Stimulated activated CD8-positive, alpha-beta memory T cell treated with anti-CD3 and anti-CD28 coated beads, Interleukin-4, amount 100 ng/mL, for 48 hours (primary cell): ENCODE measurements around the gene TNC.

Experiments
- DNase-seq: peaks from one replicate; pipeline ENCODE4 v3.0.0-alpha.2; 2020

Gene TNC

GRCh38 chr9:115117999-115118878 lies at the start of gene TNC:
TSS of gene TNC (minus strand) at chr9:115118157. CDS start at chr9:115091018, 27,139 bp downstream.
- no peak for DNase-seq

- no peak for DNase-seq
These were observed 49.2 kb upstream of the TNC start for GRCh38 chr9:115167175-115167574.

DNA sequence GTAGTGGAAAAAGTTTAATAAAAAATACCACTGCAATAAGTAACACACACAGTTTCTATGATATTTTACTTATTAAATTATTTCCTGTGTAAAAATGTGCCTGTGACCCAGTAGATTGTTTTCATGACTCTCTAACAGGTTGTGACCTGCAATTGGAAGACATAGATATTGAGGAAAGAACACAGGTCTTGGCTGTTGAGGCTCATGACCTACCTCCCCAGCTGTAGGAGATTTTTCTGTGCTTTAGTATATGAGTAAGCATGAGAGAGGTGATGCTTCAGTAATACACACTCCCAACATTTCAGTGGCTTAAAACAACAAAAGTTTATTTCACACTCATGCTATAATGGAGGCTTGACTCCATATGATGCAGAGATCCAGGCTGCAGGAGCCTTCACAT lies 47.3 kb upstream of the TNC start:
- DNase-seq: no peak

DNA sequence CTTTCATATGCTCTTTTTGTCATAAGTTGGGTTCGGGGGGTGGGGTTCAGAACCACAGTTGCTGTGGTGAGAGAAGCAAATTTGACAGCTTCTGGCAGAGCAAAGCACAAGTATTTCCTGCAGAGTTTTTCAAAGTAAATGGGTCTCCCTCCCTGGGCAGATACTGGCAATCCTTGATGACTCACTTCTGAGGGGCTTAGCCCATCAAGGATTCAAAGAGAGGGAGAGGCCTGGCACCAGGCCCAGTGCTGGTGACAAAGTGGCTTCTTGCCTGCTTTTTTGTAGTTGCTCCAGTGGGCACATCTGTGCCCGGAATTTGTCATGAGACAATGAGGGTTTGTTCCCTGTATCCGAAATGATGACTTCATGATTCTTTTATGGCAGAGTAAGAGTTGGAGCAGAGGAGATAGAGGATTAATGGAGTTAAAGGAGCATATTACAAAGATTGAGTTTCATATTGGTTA lies 46.6 kb upstream of the TNC start:
- no peak for DNase-seq

DNA sequence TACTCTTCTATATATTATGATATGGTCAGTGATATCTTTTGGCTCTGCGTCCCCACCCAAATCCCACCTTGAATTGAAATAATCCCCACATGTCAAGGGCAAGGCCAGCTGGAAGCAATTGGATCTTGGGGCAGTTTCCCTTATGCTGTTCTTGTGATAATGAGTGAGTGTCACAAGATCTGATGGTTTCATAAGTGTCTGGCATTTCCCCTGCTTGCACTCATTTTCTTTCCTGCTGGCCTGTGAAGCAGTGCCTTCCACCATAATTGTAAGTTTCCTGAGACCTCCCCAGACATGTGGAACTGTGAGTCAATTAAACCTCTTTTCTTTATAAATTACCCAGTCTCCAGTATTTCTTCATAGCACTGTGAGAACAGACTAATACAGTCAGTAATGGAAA lies 45.0 kb upstream of the TNC start:
- DNase-seq: no peak

DNA sequence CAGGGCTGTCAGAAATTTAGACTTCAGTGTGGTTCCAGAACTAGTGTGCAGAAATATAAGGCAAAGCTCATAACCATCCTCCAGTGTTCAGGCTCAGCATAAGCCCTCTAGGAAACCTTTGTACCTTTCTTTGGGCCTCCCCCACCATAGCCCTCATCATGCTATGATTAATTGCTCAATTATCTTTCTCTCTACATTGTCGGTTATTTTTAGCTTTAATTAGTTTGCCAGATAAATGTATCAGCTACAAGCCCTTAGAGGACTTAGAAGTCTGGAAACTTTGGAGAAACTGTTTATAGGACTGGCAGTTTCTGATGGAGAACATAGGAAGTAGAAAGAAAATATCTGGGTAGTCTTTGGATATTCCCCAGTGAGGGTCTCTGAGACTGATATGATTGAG lies 43.5 kb upstream of the TNC start:
- no peak for DNase-seq

- DNase-seq: no peak
These were observed 40.9 kb upstream of the TNC start for GRCh38 chr9:115158661-115159481.

- no peak for DNase-seq
These were observed 39.3 kb upstream of the TNC start for GRCh38 chr9:115157245-115157674.

DNA sequence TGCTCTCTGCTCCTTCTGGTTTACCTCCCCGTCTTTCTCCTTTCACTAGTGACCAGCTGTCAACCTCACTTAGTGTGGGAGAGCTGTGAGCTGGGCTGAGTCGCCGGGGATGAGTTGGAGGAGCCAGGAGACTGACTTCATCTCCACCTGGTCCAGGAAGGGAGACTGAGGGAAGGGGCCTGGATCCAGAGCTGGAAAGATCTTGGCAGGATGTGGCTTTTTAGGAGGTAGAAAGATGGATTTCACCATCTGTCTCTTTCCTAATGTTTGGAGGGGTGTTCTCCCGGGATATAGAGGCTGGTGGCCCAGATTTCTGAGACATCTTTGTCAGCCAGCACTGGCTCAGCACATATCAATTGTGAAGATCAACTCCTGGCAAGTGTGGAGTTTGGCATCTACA lies 37.1 kb upstream of the TNC start:
- no peak for DNase-seq

DNA sequence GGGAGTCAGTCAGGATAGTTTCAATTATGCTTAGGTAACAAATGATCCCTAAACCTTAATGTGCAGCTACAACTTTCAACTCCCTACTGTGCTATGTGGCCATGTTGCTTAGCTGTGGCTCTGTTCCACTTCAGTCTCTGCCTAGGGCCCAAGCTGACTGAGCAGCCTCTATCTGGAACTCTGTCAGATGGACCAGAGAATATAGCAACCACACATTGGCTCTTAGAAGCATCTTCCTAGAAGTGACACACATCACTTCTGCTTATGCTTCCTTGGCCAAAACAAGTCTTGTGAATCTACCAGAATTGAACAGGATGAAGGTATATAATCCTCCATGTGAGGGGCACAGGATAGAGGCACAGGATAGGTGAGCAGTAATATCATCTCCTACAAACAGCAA lies 36.7 kb upstream of the TNC start:
- DNase-seq: no peak

GRCh38 chr9:115152281-115152820 lies 34.4 kb upstream of the TNC start:
- no peak for DNase-seq

DNA sequence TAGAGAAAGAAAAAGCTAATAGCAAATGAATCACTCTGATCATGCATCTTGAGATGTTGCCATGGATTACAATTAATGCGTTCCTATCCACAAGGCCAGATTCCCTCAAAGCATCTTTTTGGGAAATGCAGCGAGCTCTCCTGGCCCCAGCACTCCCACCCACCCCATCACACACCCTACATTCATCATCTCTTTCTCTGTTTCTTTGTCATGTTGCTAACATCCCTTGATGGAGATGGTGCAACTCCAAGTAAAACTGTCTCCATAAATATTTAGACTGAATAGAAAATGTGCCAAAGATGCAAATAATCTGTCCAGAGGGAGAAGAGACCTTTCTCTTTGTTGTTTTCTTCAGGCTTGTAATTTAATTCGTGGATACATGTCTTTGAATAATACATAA lies 30.8 kb upstream of the TNC start:
- DNase-seq: no peak

- DNase-seq: no peak
These were observed 28.6 kb upstream of the TNC start for GRCh38 chr9:115146581-115147021.

DNA sequence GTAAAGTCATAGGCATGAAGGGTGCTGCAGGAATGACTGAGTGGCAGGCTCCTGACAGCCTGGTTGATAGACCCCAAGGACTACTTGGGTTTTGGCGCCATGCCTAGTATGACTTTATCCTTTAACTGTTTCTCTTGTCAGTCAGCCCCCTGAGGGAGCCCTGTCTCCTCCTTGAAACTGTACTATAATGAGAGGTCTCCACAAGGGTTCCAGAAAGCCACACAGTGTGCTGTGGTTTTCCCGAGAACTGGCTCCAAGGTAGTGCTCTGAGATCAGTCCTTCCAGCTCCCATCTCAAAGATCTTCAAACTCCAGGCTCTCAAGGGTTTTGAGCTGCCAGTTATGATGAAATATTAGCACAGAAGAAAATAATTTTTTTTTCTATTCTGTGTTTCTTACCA lies 26.7 kb upstream of the TNC start:
- DNase-seq: no peak

- DNase-seq: no peak
These were observed 25.7 kb upstream of the TNC start for GRCh38 chr9:115143689-115144088.

- no peak for DNase-seq
These were observed 24.7 kb upstream of the TNC start for GRCh38 chr9:115142517-115143270.

- DNase-seq: no peak
These were observed 24.1 kb upstream of the TNC start for GRCh38 chr9:115142090-115142489.

GRCh38 chr9:115141612-115142011 lies 23.7 kb upstream of the TNC start:
- DNase-seq: no peak

- no peak for DNase-seq
These were observed 20.2 kb upstream of the TNC start for GRCh38 chr9:115138151-115138550.

GRCh38 chr9:115137526-115137925 lies 19.6 kb upstream of the TNC start:
- DNase-seq: no peak

DNA sequence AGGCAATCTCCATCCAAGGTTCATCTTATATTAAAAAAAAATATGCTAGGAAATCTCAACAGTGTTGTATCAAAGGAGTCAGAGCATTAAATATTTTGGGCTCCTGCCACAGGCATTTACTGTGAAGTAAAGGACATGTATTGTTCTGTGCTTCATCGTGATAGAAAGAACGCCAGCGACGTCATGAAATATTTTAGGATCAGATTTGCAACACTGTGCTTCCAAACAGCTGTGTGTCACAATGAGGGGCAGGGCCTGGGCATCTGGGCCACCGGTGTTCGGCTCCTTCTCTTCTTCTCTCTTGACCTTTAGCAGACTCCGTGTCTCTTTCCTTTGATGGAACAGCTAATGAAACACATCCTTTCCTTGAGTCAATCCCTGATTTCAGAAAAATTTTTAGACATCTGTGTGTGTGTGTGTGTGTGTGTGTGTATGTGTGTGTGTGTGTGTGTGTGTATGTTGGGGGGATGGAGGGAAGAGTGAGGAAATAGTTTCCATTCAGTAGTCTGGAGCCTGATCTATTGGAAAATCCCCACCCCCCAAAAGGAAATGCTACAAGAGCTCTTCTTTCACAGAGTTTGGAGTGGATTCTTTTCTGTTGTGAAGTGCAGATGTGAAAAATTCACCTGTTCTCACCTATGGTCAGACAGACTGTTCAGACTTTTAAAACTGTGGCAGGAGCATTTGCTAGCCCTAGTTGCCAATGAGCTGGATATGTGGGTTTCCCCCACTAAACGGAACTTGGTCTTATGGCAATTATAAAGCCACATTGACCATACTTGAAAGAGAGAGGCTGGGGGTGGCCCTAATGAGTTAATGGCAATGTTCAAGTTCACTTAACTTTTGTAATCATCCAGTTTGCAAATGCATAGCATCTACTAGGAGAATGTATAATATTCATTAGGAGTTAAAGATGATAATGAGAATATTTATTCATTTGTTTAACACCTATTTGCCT lies 18.1 kb upstream of the TNC start:
- no peak for DNase-seq

GRCh38 chr9:115134941-115135340 lies 17.0 kb upstream of the TNC start:
- DNase-seq: no peak
